Gastrocnemius medialis (tissue), 4 donors: ENCODE data around the gene GMEB2. TPM values are rescaled to one million over a fixed set of nuclear protein-coding genes. Genes with fewer than 3 reads are reported as not detected.
A peak's percentile ranks its signal among the peaks of the same experiment; 100 is the strongest.
"Not testable (repeated sequence)": the region's sequence is repeated elsewhere in the genome, so short reads cannot be mapped to it uniquely, and the experiment has no call there.

ENCODE experiments used
- ATAC-seq, 2 donors: fragments of 150-250 bp; one replicate each; pipeline ENCODE4 v1.9.1; 2016
- DNase-seq, 2 donors: peaks; one replicate each; pipeline ENCODE4 v3.0.0-alpha.2; 2019
- H3K27ac ChIP-seq, 4 donors: fragments of 200-600 bp; sonication (generic); 1 replicate in 1 of 4; 2 replicates in 3 of 4; pipeline ENCODE4 v1.5.1; 2016 to 2018; ENCODE audit warnings: mild to moderate bottlenecking in 2 of 4, moderate library complexity in 1 of 4
- H3K27me3 ChIP-seq, 3 donors: fragments of 200-600 bp; sonication (generic) in 2 of 3; 1 replicate in 1 of 3; 2 replicates in 2 of 3; pipeline versions ENCODE4 v1.5.1 to v1.6.0; 2016 to 2019; ENCODE audit warnings: mild to moderate bottlenecking in 1 of 3, moderate library complexity in 1 of 3
- H3K36me3 ChIP-seq, 2 donors: fragments of 200-600 bp; sonication (generic) in 1 of 2; one replicate each; pipeline ENCODE4 v1.5.1; 2017 to 2018
- H3K4me1 ChIP-seq, 2 donors: fragments of 200-600 bp; sonication (generic) in 1 of 2; one replicate each; pipeline ENCODE4 v1.5.1; 2016 to 2017; ENCODE audit warnings: mild to moderate bottlenecking in 2 of 2
- H3K4me3 ChIP-seq, 4 donors: fragments of 200-600 bp; sonication (generic) in 3 of 4; 1 replicate in 1 of 4; 2 replicates in 3 of 4; pipeline ENCODE4 v1.5.1; 2016 to 2019; ENCODE audit warnings: mild to moderate bottlenecking in 2 of 4
- H3K9me3 ChIP-seq, 3 donors: fragments of 200-600 bp; sonication (generic) in 2 of 3; 1 replicate in 1 of 3; 2 replicates in 2 of 3; pipeline ENCODE4 v1.5.1; 2016 to 2019
- CTCF ChIP-seq, 5 experiments: fragments of 450-650 bp in 3 of 5; fragments of 200-600 bp in 2 of 5; sonication (generic) in 2 of 5; IDR thresholded peaks in 4 of 5; conservative IDR thresholded peaks in 1 of 5; 1 replicate in 4 of 5; 2 replicates in 1 of 5; pipeline ENCODE4 v1.5.1; 2016 to 2019; ENCODE audit warnings: antibody characterized with exemption in 5 of 5, mild to moderate bottlenecking in 3 of 5, moderate library complexity in 3 of 5
- POLR2A ChIP-seq, 2 donors: fragments of 450-650 bp; IDR thresholded peaks; one replicate each; pipeline ENCODE4 v1.6.1; 2017; ENCODE audit warnings: antibody characterized with exemption in 2 of 2, mild to moderate bottlenecking in 2 of 2, moderate library complexity in 2 of 2
- in situ Hi-C, 4 donors: fragments of 200-750 bp; cut with MboI; loops; one replicate each; pipeline versions ENCODE4 v1.15.0 to v1.8.0; 2017; ENCODE audit warnings: low sequenced_read_pairs in 4 of 4
- intact Hi-C: fragments of 100-400 bp; cut with DNase I; formaldehyde crosslinking; loops from one replicate; pipeline ENCODE4 v1.15.1; 2023; ENCODE audit warnings: low total_unique reads
- total RNA-seq, 4 donors: library from RNA; depleted of rRNA; stranded (reverse); fragments of >200 nt; gene quantifications; one replicate each; pipeline versions ENCODE4 v1.1.0 to v1.2.3, GENCODE V29; 2016

GMEB2 gene
- total RNA-seq, 4 donors from 2014 or later, result 6.1 to 14.3 (median 6.8) TPM

GRCh38 chr20:63643499-63643898 is 16.6 kb upstream of the GMEB2 start:
- H3K36me3 ChIP-seq, result no peaks in the 10 kb centered on the region
- no peak for ATAC-seq
- in situ Hi-C loops, result loop anchor here in 1 of 4 donors (25.0 kb wide), 1 partner anchor 106 kb away; the partner anchor contains the start of genes PTK6 and SRMS
- H3K4me1 ChIP-seq, result peaks cover 7 to 9% of the 10 kb centered on the region in 2 donors
- H3K4me3 ChIP-seq, result no peak overlapping the region
- H3K27me3 ChIP-seq, result no peaks in the 10 kb centered on the region
- no peaks in the 10 kb centered on the region for H3K9me3 ChIP-seq
- TF ChIP-seq POLR2A (IDR thresholded peaks at IDR 0.05) (no peak), CTCF (IDR thresholded peaks at IDR 0.05 in 4 of 5, conservative IDR thresholded peaks at IDR 0.05 in 1 of 5) (no peak)
- intact Hi-C loops, result loop anchor here (2.0 to 5.0 kb wide), 2 partner anchors 15 to 94 kb away; partner anchors contain the start of genes LIME1, RTEL1 and SLC2A4RG
- no peak for DNase-seq
- H3K27ac ChIP-seq, result no peak overlapping the region

- intact Hi-C loops (loop anchor here (2.0 to 5.0 kb wide), 2 partner anchors 16 to 95 kb away; partner anchors contain the start of genes LIME1, RTEL1 and SLC2A4RG), in situ Hi-C loops (loop anchor here in 1 of 4 donors (25.0 kb wide), 1 partner anchor 105 kb away; the partner anchor contains the start of genes PTK6 and SRMS)
- Histone ChIP-seq H3K9me3 (no peaks in the 10 kb centered on the region), H3K4me3 (peak overlapping the region; percentile 48 to 70 (median 62)), H3K36me3 (no peaks in the 10 kb centered on the region), H3K4me1 (peaks cover 9 to 10% of the 10 kb centered on the region in 2 donors), H3K27me3 (no peaks in the 10 kb centered on the region), H3K27ac (peak overlapping the region; percentile 26 to 78 (median 76))
- TF ChIP-seq POLR2A (IDR thresholded peaks at IDR 0.05), result no peak
- no peak for TF ChIP-seq CTCF (IDR thresholded peaks at IDR 0.05 in 4 of 5, conservative IDR thresholded peaks at IDR 0.05 in 1 of 5)
- DNase-seq (no peak), ATAC-seq (no peak)
Observed at GRCh38 chr20:63642527-63643247, 15.8 kb upstream of the GMEB2 start.

- TF ChIP-seq CTCF (IDR thresholded peaks at IDR 0.05 in 4 of 5, conservative IDR thresholded peaks at IDR 0.05 in 1 of 5) (peak in 4 of 5 experiments; percentile 39 to 67 (median 48)), POLR2A (IDR thresholded peaks at IDR 0.05) (no peak)
- Histone ChIP-seq H3K27me3 (no peaks in the 10 kb centered on the region), H3K27ac (peak overlapping the region; percentile 72 to 78 (median 76)), H3K4me3 (peak overlapping the region; percentile 60 to 70 (median 62)), H3K4me1 (peaks cover 9 to 10% of the 10 kb centered on the region in 2 donors), H3K9me3 (no peaks in the 10 kb centered on the region), H3K36me3 (no peaks in the 10 kb centered on the region)
- DNase-seq (peak; percentile 82 to 83), ATAC-seq (peak; percentile 80 to 82)
- in situ Hi-C loops, result loop anchor here in 1 of 4 donors (25.0 kb wide), 1 partner anchor 105 kb away; the partner anchor contains the start of genes PTK6 and SRMS
- intact Hi-C loops, result loop anchor here (1.0 to 5.0 kb wide), 3 partner anchors 15 to 95 kb away; partner anchors contain the start of genes GMEB2, LIME1, RTEL1 and SLC2A4RG
Observed at GRCh38 chr20:63641792-63642523, 15.1 kb upstream of the GMEB2 start.

DNA sequence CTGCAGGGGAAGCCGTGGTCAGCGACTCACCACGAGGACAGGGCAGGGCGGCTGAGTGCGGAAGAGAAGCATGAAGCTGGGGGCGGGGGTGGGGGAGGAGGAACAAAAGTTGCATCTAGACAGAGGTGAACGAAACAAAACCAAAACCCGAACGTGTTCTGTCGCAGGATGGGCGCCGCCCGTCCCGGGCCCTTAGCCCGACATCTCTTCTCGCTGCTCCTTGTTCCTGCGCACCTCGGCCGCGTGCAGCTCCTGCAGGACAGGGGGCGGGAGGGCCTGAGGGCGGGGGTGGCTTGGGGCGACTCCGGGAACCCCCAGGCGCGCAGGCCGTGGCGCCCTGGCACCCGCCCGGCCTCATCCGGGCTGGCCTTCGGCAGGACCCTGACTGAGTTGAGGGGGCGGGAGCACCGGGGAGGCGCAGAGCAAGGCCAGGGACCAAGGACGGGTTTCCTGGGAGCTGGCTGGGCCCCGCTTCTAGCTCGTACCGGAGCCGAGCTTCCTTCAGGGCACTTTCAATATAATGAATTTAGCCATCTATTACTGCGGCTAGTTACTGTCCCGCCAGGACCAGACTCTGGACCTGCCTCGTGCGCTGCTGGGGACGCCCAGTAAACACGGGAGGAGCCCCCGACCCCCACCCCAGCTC is 14.4 kb upstream of the GMEB2 start:
- ATAC-seq (peak; percentile 35 to 49), DNase-seq (no peak)
- in situ Hi-C loops (loop anchor here in 1 of 4 donors (25.0 kb wide), 1 partner anchor 104 kb away; the partner anchor contains the start of genes PTK6 and SRMS), intact Hi-C loops (loop anchor here (1.0 to 5.0 kb wide), 2 partner anchors 14 to 96 kb away; partner anchors contain the start of genes GMEB2, LIME1 and SLC2A4RG)
- Histone ChIP-seq H3K4me1 (peaks cover 9 to 10% of the 10 kb centered on the region in 2 donors), H3K9me3 (no peaks in the 10 kb centered on the region), H3K4me3 (peak overlapping the region; percentile 51 to 64 (median 59)), H3K36me3 (no peaks in the 10 kb centered on the region), H3K27me3 (no peaks in the 10 kb centered on the region), H3K27ac (peak overlapping the region; percentile 71 to 75 (median 73))
- no peak for TF ChIP-seq CTCF (IDR thresholded peaks at IDR 0.05 in 4 of 5, conservative IDR thresholded peaks at IDR 0.05 in 1 of 5)
- TF ChIP-seq POLR2A (IDR thresholded peaks at IDR 0.05), result peak in 1 of 2 donors; percentile 8

GRCh38 chr20:63640686-63641085 is 13.8 kb upstream of the GMEB2 start:
- ATAC-seq, H3K27me3 ChIP-seq, DNase-seq, H3K9me3 ChIP-seq, H3K4me1 ChIP-seq, H3K36me3 ChIP-seq: not testable (repeated sequence)
- intact Hi-C loops (loop anchor here (1.0 to 5.0 kb wide), 2 partner anchors 13 to 97 kb away; partner anchors contain the start of genes GMEB2, LIME1 and SLC2A4RG), in situ Hi-C loops (loop anchor here in 1 of 4 donors (25.0 kb wide), 1 partner anchor 103 kb away; the partner anchor contains the start of genes PTK6 and SRMS)
- Histone ChIP-seq H3K4me3 (peak overlapping the region in 2 of 4 donors; percentile 7 to 60), H3K27ac (peak overlapping the region in 3 of 4 donors; percentile 75 to 80 (median 79))
